ENCODE data around the gene EEFSEC.

Gene EEFSEC

GRCh38 chr3:128245460-128245859 lies 92.2 kb downstream of the EEFSEC start:
- DNase-seq = no peak

GRCh38 chr3:128247666-128248409 lies 94.6 kb downstream of the EEFSEC start:
- no peak for DNase-seq

GRCh38 chr3:128252083-128252482 lies 98.8 kb downstream of the EEFSEC start:
- DNase-seq = no peak

GRCh38 chr3:128253150-128253549 lies 99.9 kb downstream of the EEFSEC start:
- DNase-seq = no peak

- DNase-seq = no peak
These were observed 100.8 kb downstream of the EEFSEC start for GRCh38 chr3:128254066-128254590.

- no peak for DNase-seq
These were observed 101.7 kb downstream of the EEFSEC start for GRCh38 chr3:128254967-128255366.

GRCh38 chr3:128256131-128256530 lies 102.8 kb downstream of the EEFSEC start:
- no peak for DNase-seq

- no peak for DNase-seq
These were observed 104.4 kb downstream of the EEFSEC start for GRCh38 chr3:128257632-128258031.

GRCh38 chr3:128260275-128260674 lies 107.0 kb downstream of the EEFSEC start:
- DNase-seq = no peak

GRCh38 chr3:128262457-128262856 lies 109.2 kb downstream of the EEFSEC start:
- no peak for DNase-seq

GRCh38 chr3:128263118-128263517 lies 109.8 kb downstream of the EEFSEC start:
- DNase-seq = no peak

- no peak for DNase-seq
These were observed 110.7 kb downstream of the EEFSEC start for GRCh38 chr3:128263946-128264345.

- no peak for DNase-seq
These were observed 113.2 kb downstream of the EEFSEC start for GRCh38 chr3:128266453-128266852.

GRCh38 chr3:128267541-128267940 lies 114.3 kb downstream of the EEFSEC start:
- no peak for DNase-seq

- DNase-seq = no peak
These were observed 115.9 kb downstream of the EEFSEC start for GRCh38 chr3:128269006-128269775.

- no peak for DNase-seq
These were observed 116.5 kb downstream of the EEFSEC start for GRCh38 chr3:128269796-128270195.

- DNase-seq = no peak
These were observed 117.5 kb downstream of the EEFSEC start for GRCh38 chr3:128270559-128271492.

- no peak for DNase-seq
These were observed 118.5 kb downstream of the EEFSEC start for GRCh38 chr3:128271536-128272332.

GRCh38 chr3:128273109-128273840 lies 120.0 kb downstream of the EEFSEC start:
- no peak for DNase-seq

GRCh38 chr3:128273841-128274573 lies 120.7 kb downstream of the EEFSEC start:
- DNase-seq = no peak

GRCh38 chr3:128274837-128275236 lies 121.6 kb downstream of the EEFSEC start:
- no peak for DNase-seq
